ENCODE measurements around the gene APOL3.
A peak's percentile ranks its signal among the peaks of the same experiment; 100 is the strongest.

The APOL3 gene

DNA sequence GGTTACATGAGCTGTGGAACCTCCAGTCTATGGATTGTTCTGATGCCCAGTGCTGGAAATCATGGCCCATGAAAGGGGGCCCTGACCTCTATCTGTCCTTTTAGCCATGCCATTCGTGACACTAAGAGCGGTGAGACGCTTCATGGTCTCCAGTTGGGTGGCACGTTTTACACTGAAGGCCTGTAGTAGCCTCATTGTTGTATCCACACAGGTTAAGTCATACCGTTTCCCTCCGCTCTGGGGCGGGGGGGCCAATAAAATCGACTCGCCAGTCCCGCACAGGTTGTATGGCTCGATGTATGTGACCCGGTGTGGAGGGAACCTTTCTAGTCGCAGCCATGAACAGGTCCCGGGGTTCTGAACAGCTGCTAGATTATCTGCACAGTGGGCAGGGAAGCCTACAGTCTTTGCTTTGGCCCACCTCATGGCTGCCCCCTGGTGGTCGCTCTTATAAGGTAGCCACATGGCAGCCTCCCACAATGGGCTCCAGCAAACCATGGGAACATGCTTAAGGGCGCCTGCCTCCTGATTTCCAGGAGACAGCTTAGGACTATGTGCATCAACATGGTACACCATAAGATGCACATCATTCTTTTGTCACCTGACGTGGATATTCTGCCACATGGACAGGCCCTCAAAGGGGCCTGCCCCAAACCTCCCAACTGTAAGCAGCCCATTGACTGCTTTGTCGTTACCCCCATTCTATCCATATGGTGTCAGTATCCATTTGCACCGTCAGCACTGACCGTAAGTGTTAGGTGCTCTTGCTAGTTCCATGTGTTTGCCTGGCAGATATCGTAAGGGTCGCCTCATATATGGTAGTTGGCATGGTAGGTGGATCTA is 19.7 kb upstream of the APOL3 start:
- H4K20me1 ChIP-seq (ENCODE audit: insufficient read depth, low read length) = no peaks in the 10 kb centered on the region
- TF ChIP-seq, protein P1, sequence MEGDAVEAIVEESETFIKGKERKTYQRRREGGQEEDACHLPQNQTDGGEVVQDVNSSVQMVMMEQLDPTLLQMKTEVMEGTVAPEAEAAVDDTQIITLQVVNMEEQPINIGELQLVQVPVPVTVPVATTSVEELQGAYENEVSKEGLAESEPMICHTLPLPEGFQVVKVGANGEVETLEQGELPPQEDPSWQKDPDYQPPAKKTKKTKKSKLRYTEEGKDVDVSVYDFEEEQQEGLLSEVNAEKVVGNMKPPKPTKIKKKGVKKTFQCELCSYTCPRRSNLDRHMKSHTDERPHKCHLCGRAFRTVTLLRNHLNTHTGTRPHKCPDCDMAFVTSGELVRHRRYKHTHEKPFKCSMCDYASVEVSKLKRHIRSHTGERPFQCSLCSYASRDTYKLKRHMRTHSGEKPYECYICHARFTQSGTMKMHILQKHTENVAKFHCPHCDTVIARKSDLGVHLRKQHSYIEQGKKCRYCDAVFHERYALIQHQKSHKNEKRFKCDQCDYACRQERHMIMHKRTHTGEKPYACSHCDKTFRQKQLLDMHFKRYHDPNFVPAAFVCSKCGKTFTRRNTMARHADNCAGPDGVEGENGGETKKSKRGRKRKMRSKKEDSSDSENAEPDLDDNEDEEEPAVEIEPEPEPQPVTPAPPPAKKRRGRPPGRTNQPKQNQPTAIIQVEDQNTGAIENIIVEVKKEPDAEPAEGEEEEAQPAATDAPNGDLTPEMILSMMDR (IDR thresholded peaks at IDR 0.05; ENCODE audit: low read length) = peak; percentile 86
- no peak for TF ChIP-seq EZH2 (IDR thresholded peaks at IDR 0.05; ENCODE audit: borderline replicate concordance, low read length)
- no peaks in the 10 kb centered on the region for H3K9me2 ChIP-seq (ENCODE audit: low read depth, low read length)
- peaks cover 4% of the 10 kb centered on the region for H3K4me1 ChIP-seq (ENCODE audit: insufficient read depth, low read length, severe bottlenecking)
- no peaks in the 10 kb centered on the region for H3K79me2 ChIP-seq (ENCODE audit: insufficient read depth, low read length)
- H3K9me3 ChIP-seq (ENCODE audit: low read length) = no peaks in the 10 kb centered on the region
- no peaks in the 10 kb centered on the region for H3K36me3 ChIP-seq (ENCODE audit: insufficient read depth, low read length)
- 0 out of 2 replicates have a peak overlapping the region, but pooled peaks have one; percentile 78 for H2AFZ ChIP-seq (ENCODE audit: low read length)
- H3K4me3 ChIP-seq (ENCODE audit: low read depth, low read length, poor library complexity, severe bottlenecking) = no peak overlapping the region
- no peaks in the 10 kb centered on the region; the same call in 1 of the 2 replicates for H3K27me3 ChIP-seq (ENCODE audit: insufficient read depth, low read length)
- no peaks in the 10 kb centered on the region for H3F3A ChIP-seq (ENCODE audit: insufficient read depth, low read length)
- H3K27ac ChIP-seq (ENCODE audit: low read depth, low read length, poor library complexity, severe bottlenecking) = no peak overlapping the region
- peak overlapping the region; percentile 31; the same call in 1 of the 2 replicates for H3K9ac ChIP-seq (ENCODE audit: low read length)
- H3K4me2 ChIP-seq (ENCODE audit: low read length) = peak overlapping the region; percentile 28; the same call in 1 of the 2 replicates

DNA sequence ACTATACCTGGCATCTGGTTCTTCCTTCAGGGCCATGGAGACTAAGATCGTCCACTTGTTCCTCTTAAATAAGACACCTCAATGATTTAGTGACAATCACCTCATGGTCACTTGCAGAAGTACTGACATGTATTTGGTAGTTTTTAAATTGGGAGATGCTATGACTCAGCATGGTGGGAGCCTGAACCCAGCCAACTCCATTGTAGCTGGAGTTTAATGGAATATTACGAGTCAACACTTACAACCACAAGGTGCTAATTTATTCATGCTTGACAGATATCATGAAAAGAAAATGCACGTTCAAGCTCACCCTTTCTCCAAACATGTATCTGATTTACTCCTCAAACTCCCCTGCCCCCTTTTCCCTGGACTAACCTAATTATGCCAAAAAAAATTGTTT is 16.6 kb upstream of the APOL3 start:
- Histone ChIP-seq H3K9ac (ENCODE audit: low read length) (no peak overlapping the region), H2AFZ (ENCODE audit: low read length) (no peak overlapping the region), H3F3A (ENCODE audit: insufficient read depth, low read length) (no peaks in the 10 kb centered on the region; the same call in 1 of the 2 replicates), H3K4me3 (ENCODE audit: low read depth, low read length, poor library complexity, severe bottlenecking) (no peak overlapping the region), H4K20me1 (ENCODE audit: insufficient read depth, low read length) (no peaks in the 10 kb centered on the region), H3K27ac (ENCODE audit: low read depth, low read length, poor library complexity, severe bottlenecking) (no peak overlapping the region), H3K79me2 (ENCODE audit: insufficient read depth, low read length) (no peaks in the 10 kb centered on the region), H3K4me2 (ENCODE audit: low read length) (no peak overlapping the region), H3K27me3 (ENCODE audit: insufficient read depth, low read length) (no peaks in the 10 kb centered on the region), H3K4me1 (ENCODE audit: insufficient read depth, low read length, severe bottlenecking) (peaks cover 4% of the 10 kb centered on the region), H3K9me2 (ENCODE audit: low read depth, low read length) (no peaks in the 10 kb centered on the region), H3K9me3 (ENCODE audit: low read length) (no peaks in the 10 kb centered on the region), H3K36me3 (ENCODE audit: insufficient read depth, low read length) (no peaks in the 10 kb centered on the region)
- TF ChIP-seq, protein P1 (IDR thresholded peaks at IDR 0.05; ENCODE audit: low read length) = no peak
- no peak for TF ChIP-seq EZH2 (IDR thresholded peaks at IDR 0.05; ENCODE audit: borderline replicate concordance, low read length)

DNA sequence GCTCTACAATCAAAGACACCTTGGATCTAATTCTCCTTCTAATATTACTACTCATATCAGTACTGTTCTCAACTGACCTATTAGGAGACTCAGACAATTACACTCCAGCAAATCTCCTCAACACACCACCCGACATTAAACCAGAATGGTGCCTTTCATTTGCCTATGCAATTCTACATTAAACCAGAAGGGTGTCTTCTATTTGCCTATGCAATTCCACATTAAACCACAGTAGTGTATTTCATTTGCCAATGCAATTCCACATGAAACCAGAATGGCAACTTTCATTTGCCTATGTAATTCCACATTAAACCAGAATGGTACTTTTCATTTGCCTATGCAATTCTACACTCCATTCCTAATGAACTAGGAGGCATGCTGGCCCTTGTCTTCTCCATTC is 15.3 kb upstream of the APOL3 start:
- no peaks in the 10 kb centered on the region for H3K9me3 ChIP-seq (ENCODE audit: low read length)

More for the DNA sequence above, 15.3 kb upstream of the APOL3 start:
- no peak overlapping the region for H3K9ac ChIP-seq (ENCODE audit: low read length)
- H3K4me2 ChIP-seq (ENCODE audit: low read length) = no peak overlapping the region
- no peaks in the 10 kb centered on the region for H3K9me2 ChIP-seq (ENCODE audit: low read depth, low read length)
- H3K36me3 ChIP-seq (ENCODE audit: insufficient read depth, low read length) = no peaks in the 10 kb centered on the region
- H3K79me2 ChIP-seq (ENCODE audit: insufficient read depth, low read length) = no peaks in the 10 kb centered on the region
- H3F3A ChIP-seq (ENCODE audit: insufficient read depth, low read length) = no peaks in the 10 kb centered on the region; the same call in 1 of the 2 replicates
- no peak overlapping the region for H3K27ac ChIP-seq (ENCODE audit: low read depth, low read length, poor library complexity, severe bottlenecking)
- H3K4me3 ChIP-seq (ENCODE audit: low read depth, low read length, poor library complexity, severe bottlenecking) = no peak overlapping the region
- no peaks in the 10 kb centered on the region for H3K27me3 ChIP-seq (ENCODE audit: insufficient read depth, low read length)
- H3K4me1 ChIP-seq (ENCODE audit: insufficient read depth, low read length, severe bottlenecking) = peaks cover 4% of the 10 kb centered on the region
- no peak for TF ChIP-seq EZH2 (IDR thresholded peaks at IDR 0.05; ENCODE audit: borderline replicate concordance, low read length)
- TF ChIP-seq, protein P1 (IDR thresholded peaks at IDR 0.05; ENCODE audit: low read length) = no peak
- no peak overlapping the region for H2AFZ ChIP-seq (ENCODE audit: low read length)
- H4K20me1 ChIP-seq (ENCODE audit: insufficient read depth, low read length) = no peaks in the 10 kb centered on the region
